Measurements from ENCODE around the gene MIOX.

MIOX gene

GRCh38 chr22:50473855-50474671, 12.6 kb upstream of the MIOX start:
- DNase-seq = no peak

- peak; percentile 55 for DNase-seq
Observed at GRCh38 chr22:50474710-50475651, 11.7 kb upstream of the MIOX start, which contains the start of gene SBF1. Gene SBF1, minus strand, starts transcription at chr22:50475035. Its CDS starts 195 bp downstream, at chr22:50474840.

GRCh38 chr22:50475652-50476002, 11.0 kb upstream of the MIOX start:
- no peak for DNase-seq

- no peak for DNase-seq
Observed at GRCh38 chr22:50476868-50477267, 9.8 kb upstream of the MIOX start.

GRCh38 chr22:50477923-50478322, 8.7 kb upstream of the MIOX start:
- DNase-seq = no peak

- no peak for DNase-seq
Observed at GRCh38 chr22:50479721-50480120, 6.9 kb upstream of the MIOX start.

GRCh38 chr22:50481045-50481439, 5.6 kb upstream of the MIOX start:
- no peak for DNase-seq

GRCh38 chr22:50481440-50482106, 5.1 kb upstream of the MIOX start, which contains the start of gene ADM2:
Gene ADM2, plus strand, starts transcription at chr22:50481543. Its CDS starts 305 bp downstream, at chr22:50481848.
- DNase-seq = no peak

- DNase-seq = no peak
Observed at GRCh38 chr22:50482107-50483074, 4.3 kb upstream of the MIOX start.

GRCh38 chr22:50483106-50483505, 3.6 kb upstream of the MIOX start:
- DNase-seq = no peak

GRCh38 chr22:50483556-50483955, 3.1 kb upstream of the MIOX start:
- DNase-seq = no peak

GRCh38 chr22:50483977-50484853, 2.4 kb upstream of the MIOX start:
- DNase-seq = no peak

GRCh38 chr22:50485221-50486131, 1.2 kb upstream of the MIOX start:
- DNase-seq = no peak

GRCh38 chr22:50487290-50488005, 789 bp downstream of the MIOX start:
- DNase-seq = no peak

GRCh38 chr22:50488006-50488677, 1.5 kb downstream of the MIOX start:
- no peak for DNase-seq

GRCh38 chr22:50488886-50489285, 2.2 kb downstream of the MIOX start:
- no peak for DNase-seq

GRCh38 chr22:50489363-50490243, 2.9 kb downstream of the MIOX start:
- no peak for DNase-seq

Measured in NCI-H446 treated with DMSO at 0.1 percent for 48 hours (cell line).